Common myeloid progenitor, CD34-positive (primary cell): ENCODE measurements around the gene FOXJ3.
A peak's percentile ranks its signal among the peaks of the same experiment; 100 is the strongest.

Experiments
- CTCF ChIA-PET: fragments of 350-600 bp; sonication (Branson Sonifier 250); formaldehyde crosslinking; loops from one replicate; lab custom pipeline; 2021; ENCODE audit warnings: antibody characterized with exemption; lab: Charles Lee
- POLR2A ChIA-PET: fragments of 350-600 bp; sonication (Branson Sonifier 250); formaldehyde crosslinking; loops from one replicate; lab custom pipeline; 2021; ENCODE audit warnings: antibody characterized with exemption; lab: Charles Lee
- DNase-seq, 3 donors: peaks; one replicate each; pipeline versions ENCODE4 v3.0.0 to v3.0.0-alpha.2; 2013
- H3K27ac ChIP-seq, 2 experiments: 1 replicate in 1 of 2; 2 replicates in 1 of 2; pipeline ENCODE4 v1.7.0; 2013; ENCODE audit warnings: inconsistent platforms in 2 of 2, low read length in 2 of 2, mild to moderate bottlenecking in 2 of 2, low read depth in 1 of 2, moderate library complexity in 1 of 2; ENCODE audit not compliant: severe bottlenecking in 2 of 2, insufficient read depth in 1 of 2, poor library complexity in 1 of 2
- H3K27me3 ChIP-seq, 5 experiments: replicated peaks in 2 of 5; 1 replicate in 3 of 5; 2 replicates in 2 of 5; pipeline versions ENCODE4 v1.6.1 to v1.7.0; 2013; ENCODE audit warnings: low read length in 4 of 5, mild to moderate bottlenecking in 2 of 5, moderate library complexity in 2 of 5, inconsistent platforms in 1 of 5; ENCODE audit not compliant: insufficient read depth in 5 of 5, control insufficient read depth in 4 of 5
- H3K36me3 ChIP-seq, 4 experiments: 1 replicate in 2 of 4; 2 replicates in 2 of 4; pipeline versions ENCODE4 v1.6.1 to v1.7.0; 2013; ENCODE audit warnings: low read length in 3 of 4, control low read depth in 1 of 4, mild to moderate bottlenecking in 1 of 4; ENCODE audit not compliant: control insufficient read depth in 4 of 4, insufficient read depth in 4 of 4
- H3K4me1 ChIP-seq, 4 experiments: 1 replicate in 3 of 4; 2 replicates in 1 of 4; pipeline versions ENCODE4 v1.6.1 to v1.7.1; 2013; ENCODE audit warnings: low read length in 3 of 4, mild to moderate bottlenecking in 3 of 4, control low read depth in 1 of 4, inconsistent platforms in 1 of 4, moderate library complexity in 1 of 4; ENCODE audit not compliant: control insufficient read depth in 4 of 4, insufficient read depth in 4 of 4; ENCODE audit errors: control extremely low read depth in 1 of 4
- H3K4me3 ChIP-seq, 7 experiments: 1 replicate in 4 of 7; 2 replicates in 3 of 7; pipeline versions ENCODE4 v1.5.1 to v1.7.0; 2013; ENCODE audit warnings: mild to moderate bottlenecking in 7 of 7, low read length in 6 of 7, moderate library complexity in 6 of 7, inconsistent platforms in 2 of 7, low read depth in 2 of 7, control low read depth in 1 of 7; ENCODE audit not compliant: insufficient read depth in 4 of 7, control insufficient read depth in 1 of 7; ENCODE audit errors: extremely low read depth in 1 of 7
- H3K9me3 ChIP-seq, 5 experiments: 1 replicate in 4 of 5; 2 replicates in 1 of 5; pipeline versions ENCODE4 v1.6.1 to v1.7.1; 2013; ENCODE audit warnings: low read length in 4 of 5, mild to moderate bottlenecking in 2 of 5, inconsistent platforms in 1 of 5, low read depth in 1 of 5, moderate library complexity in 1 of 5; ENCODE audit not compliant: control insufficient read depth in 4 of 5, insufficient read depth in 2 of 5; ENCODE audit errors: control extremely low read depth in 1 of 5
- WGBS: methylation state at CpG from one replicate; pipeline ENCODE4 v1.1.5; 2013; ENCODE audit not compliant: insufficient coverage; 5-methylcytosine and 5-hydroxymethylcytosine counted together

The FOXJ3 gene

DNA sequence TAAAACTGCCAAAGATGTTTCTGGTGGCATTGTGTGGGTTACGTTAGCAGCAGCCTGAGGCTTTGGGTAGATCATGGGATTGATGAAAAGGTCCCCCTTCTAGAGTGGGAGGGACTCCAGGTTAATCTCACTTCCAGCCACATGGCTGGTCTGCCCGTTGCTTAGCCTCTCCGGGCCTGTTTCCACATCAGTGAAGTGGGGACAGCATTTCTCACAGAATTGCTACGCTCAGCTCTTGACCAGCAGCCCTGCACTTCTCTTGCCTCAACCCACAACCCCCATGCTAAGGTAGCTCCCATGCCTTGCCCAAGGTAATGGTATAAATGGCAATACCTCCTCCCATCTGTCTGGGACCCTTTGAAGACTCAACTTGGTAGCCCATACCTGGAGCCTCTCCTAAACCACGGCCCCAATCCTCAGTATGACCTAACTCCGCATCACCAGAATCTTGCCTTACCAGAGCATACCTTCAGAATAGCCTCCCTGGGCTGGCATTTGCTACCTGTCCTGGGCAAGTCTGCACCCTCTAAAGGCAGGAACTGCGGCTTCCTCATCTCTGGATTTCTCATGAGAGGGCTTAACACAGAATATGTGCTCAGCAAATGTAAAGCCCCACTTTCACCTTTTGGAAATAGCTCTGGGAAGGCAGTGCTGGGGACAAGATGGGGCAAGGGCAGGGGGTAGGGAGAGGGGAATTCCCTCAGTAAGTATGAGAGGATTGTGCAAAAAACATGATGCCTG, 159.6 kb downstream of the FOXJ3 start:
- no peak for DNase-seq
- ChIA-PET POLR2A (no interaction called here), CTCF (interaction anchor here (0.9 to 5.3 kb wide), 11 partner anchors 11 to 603 kb away, joined by 3 to 53 read pairs (median 4); partner anchors contain the start of gene GUCA2A)
- Histone ChIP-seq H3K9me3 (no peaks in the 10 kb centered on the region), H3K4me1 (peaks cover 0 to 34% (median 16%) of the 10 kb centered on the region in 4 experiments), H3K4me3 (no peak overlapping the region), H3K27ac (no peak overlapping the region), H3K36me3 (peaks cover 3 to 13% (median 5%) of the 10 kb centered on the region in 4 experiments), H3K27me3 (no peaks in the 10 kb centered on the region)
- WGBS, result 97% methylated on average over 7 of the region's 7 CpGs

- Histone ChIP-seq H3K9me3 (no peaks in the 10 kb centered on the region), H3K4me3 (no peak overlapping the region), H3K27ac (no peak overlapping the region), H3K36me3 (peaks cover 2 to 5% (median 4%) of the 10 kb centered on the region in 4 experiments), H3K27me3 (no peaks in the 10 kb centered on the region), H3K4me1 (peaks cover 0 to 21% (median 6%) of the 10 kb centered on the region in 4 experiments)
- CTCF ChIA-PET, result interaction anchor here (0.7 to 5.3 kb wide), 32 partner anchors 10 to 660 kb away, joined by 3 to 53 read pairs (median 4); partner anchors contain the start of genes GUCA2A and GUCA2B
- no peak for DNase-seq
- POLR2A ChIA-PET, result no interaction called here
- WGBS, result 100% methylated on average over 3 of the region's 8 CpGs
Measured at GRCh38 chr1:42173961-42174735, 160.9 kb downstream of the FOXJ3 start.

GRCh38 chr1:42173155-42173933, 161.7 kb downstream of the FOXJ3 start:
- Histone ChIP-seq H3K27ac (no peak overlapping the region), H3K9me3 (no peaks in the 10 kb centered on the region), H3K4me3 (no peak overlapping the region), H3K27me3 (no peaks in the 10 kb centered on the region), H3K36me3 (peaks cover 2 to 5% (median 4%) of the 10 kb centered on the region in 4 experiments), H3K4me1 (peaks cover 0 to 13% (median 3%) of the 10 kb centered on the region in 4 experiments)
- peak; percentile 42 to 67 (median 66) for DNase-seq
- CTCF ChIA-PET, result interaction anchor here (0.7 to 5.3 kb wide), 32 partner anchors 11 to 659 kb away, joined by 3 to 53 read pairs (median 4); partner anchors contain the start of genes GUCA2A and GUCA2B
- POLR2A ChIA-PET, result no interaction called here
- WGBS, result 53% methylated on average over 7 of the region's 9 CpGs

DNA sequence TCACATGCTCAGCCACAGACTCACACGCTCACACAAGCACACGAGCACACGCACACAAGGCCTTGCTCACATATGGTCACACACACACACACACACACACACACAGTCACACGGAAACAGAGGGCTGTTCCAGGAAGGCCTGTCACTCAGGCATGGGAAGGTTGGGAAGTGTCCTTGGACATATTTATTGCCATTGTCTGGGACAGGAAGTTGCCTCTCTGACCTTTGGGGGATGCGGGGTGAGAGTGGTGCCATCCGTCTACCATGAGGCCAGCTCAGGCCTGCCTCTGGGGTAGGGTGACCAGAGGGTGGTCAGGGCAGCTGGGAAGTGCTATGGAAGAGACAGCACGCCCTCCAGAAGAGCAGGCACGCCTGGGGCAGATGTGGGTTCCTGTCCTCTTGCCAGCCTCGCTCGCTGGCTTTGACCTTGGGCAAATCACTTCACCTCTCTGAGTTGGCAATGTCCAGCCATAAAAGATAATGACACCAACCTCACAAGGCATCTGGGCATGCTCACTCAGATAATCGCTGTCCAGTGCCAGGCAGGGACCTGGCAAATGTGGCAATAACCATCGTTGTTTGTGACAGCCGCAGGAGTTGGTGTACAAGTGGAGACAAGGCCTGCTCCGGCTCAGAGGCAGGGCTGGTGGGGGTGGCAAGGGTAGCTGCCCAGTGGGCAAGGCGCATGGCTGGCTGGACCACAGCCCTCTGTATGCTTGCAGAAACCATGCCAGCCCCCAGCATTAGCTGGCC, 162.5 kb downstream of the FOXJ3 start:
- Histone ChIP-seq H3K4me1 (peaks cover 0 to 9% (median 1%) of the 10 kb centered on the region in 4 experiments), H3K4me3 (no peak overlapping the region), H3K27me3 (no peaks in the 10 kb centered on the region), H3K36me3 (peaks cover 1 to 5% (median 4%) of the 10 kb centered on the region in 4 experiments), H3K9me3 (no peaks in the 10 kb centered on the region), H3K27ac (no peak overlapping the region)
- 75% methylated on average over 11 of the region's 15 CpGs for WGBS
- peak in 2 of 3 donors; percentile 42 to 47 for DNase-seq
- ChIA-PET CTCF (interaction anchor here (1.1 to 5.3 kb wide), 15 partner anchors 10 to 658 kb away, joined by 3 to 53 read pairs (median 4); partner anchors contain the start of genes GUCA2A and GUCA2B), POLR2A (no interaction called here)

GRCh38 chr1:42171679-42172266, 163.3 kb downstream of the FOXJ3 start:
- no peak overlapping the region for H3K27ac ChIP-seq
- no peaks in the 10 kb centered on the region for H3K27me3 ChIP-seq
- H3K4me1 ChIP-seq, result peaks cover 0 to 9% (median 1%) of the 10 kb centered on the region in 4 experiments
- no peaks in the 10 kb centered on the region for H3K9me3 ChIP-seq
- peaks cover 0 to 5% (median 1%) of the 10 kb centered on the region in 4 experiments for H3K36me3 ChIP-seq
- ChIA-PET CTCF (interaction anchor here (1.1 to 5.3 kb wide), 5 partner anchors 9 to 22 kb away, joined by 3 to 53 read pairs (median 16); partner anchors contain the start of gene GUCA2A), POLR2A (no interaction called here)
- 91% methylated on average over 6 of the region's 6 CpGs for WGBS
- DNase-seq, result no peak
- no peak overlapping the region for H3K4me3 ChIP-seq
